Measurements from ENCODE around the gene MMP17. TPM values are rescaled to one million over a fixed set of nuclear protein-coding genes. Genes with fewer than 3 reads are reported as not detected.

Gene MMP17
- polyA plus RNA-seq, 1 of the 3 experiments (the other 2 are of a cell fraction) = 14.0 TPM

- peak overlapping the region; percentile 4 to 93; a peak in 3 of 4 replicates for H3K27ac ChIP-seq (ENCODE audit: low read depth in 2 of 2, low read length in 1 of 2)
- POLR2A ChIA-PET = no interaction called here
- CTCF ChIA-PET = no interaction called here
These were observed 46.1 kb upstream of the MMP17 start for GRCh38 chr12:131782061-131782460.

More at GRCh38 chr12:131782061-131782460, 46.1 kb upstream of the MMP17 start:
- no peaks in the 10 kb centered on the region for H3K9me3 ChIP-seq
- peaks cover 33 to 55% of the 10 kb centered on the region in 2 experiments for H3K36me3 ChIP-seq (replicated peaks in 1 of 2; ENCODE audit: control insufficient read depth in 1 of 2, insufficient read depth in 2 of 2, low read length in 1 of 2)
- no peaks in the 10 kb centered on the region for H4K20me1 ChIP-seq (ENCODE audit: insufficient read depth)
- no peak overlapping the region for H3K4me2 ChIP-seq
- peaks cover 0 to 24% of the 10 kb centered on the region in 2 experiments; a peak in 2 of 4 replicates for H3K4me1 ChIP-seq (ENCODE audit: control insufficient read depth in 1 of 2, insufficient read depth in 2 of 2, low read depth in 1 of 2, low read length in 1 of 2)
- H3K4me3 ChIP-seq (ENCODE audit: low read depth in 2 of 2, low read length in 1 of 2) = no peak overlapping the region
- no peaks in the 10 kb centered on the region for H3K9me2 ChIP-seq
- WGBS (ENCODE audit: low lambda C conversion rate) = 100% methylated on average over 2 of the region's 2 CpGs
- no peak overlapping the region for H2AFZ ChIP-seq (ENCODE audit: low read depth)
- no peak for DNase-seq
- H3K27me3 ChIP-seq (ENCODE audit: insufficient read depth) = no peaks in the 10 kb centered on the region
- peaks cover 9% of the 10 kb centered on the region; the same call in 1 of the 2 replicates for H3K79me2 ChIP-seq (ENCODE audit: insufficient read depth)
- TF ChIP-seq RAD21 (IDR thresholded peaks at IDR 0.05; ENCODE audit: low read length) (no peak), TEAD4 (IDR thresholded peaks at IDR 0.05; ENCODE audit: borderline replicate concordance, insufficient read depth) (no peak), GABPA (IDR thresholded peaks at IDR 0.05; ENCODE audit: low read depth) (no peak), NRF1 (IDR thresholded peaks at IDR 0.05; ENCODE audit: low read depth, low read length) (no peak), PBX3 (IDR thresholded peaks at IDR 0.05) (no peak), YY1 (IDR thresholded peaks at IDR 0.05; ENCODE audit: low read depth) (no peak), MEF2A (IDR thresholded peaks at IDR 0.05; ENCODE audit: borderline replicate concordance, low read depth) (no peak), RXRA (IDR thresholded peaks at IDR 0.05; ENCODE audit: borderline replicate concordance, low read depth) (no peak), TAF1 (IDR thresholded peaks at IDR 0.05; ENCODE audit: borderline replicate concordance, low read depth, low read length) (no peak), CTCF (IDR thresholded peaks at IDR 0.05) (no peak), IRF3 (IDR thresholded peaks at IDR 0.05; ENCODE audit: low read depth, low read length) (no peak), NFIC (IDR thresholded peaks at IDR 0.05; ENCODE audit: borderline replicate concordance) (no peak), REST (IDR thresholded peaks at IDR 0.05; ENCODE audit: low read depth, low read length) (no peak), RCOR1 (IDR thresholded peaks at IDR 0.05; ENCODE audit: low read length) (no peak), TCF12 (IDR thresholded peaks at IDR 0.05) (no peak), MXI1 (IDR thresholded peaks at IDR 0.05; ENCODE audit: low read depth, low read length) (no peak), ELF1 (IDR thresholded peaks at IDR 0.05) (no peak), MAX (IDR thresholded peaks at IDR 0.05; ENCODE audit: low read depth) (no peak)
- H3F3A ChIP-seq (replicated peaks; ENCODE audit: insufficient read depth) = peaks cover 39% of the 10 kb centered on the region
- H3K9ac ChIP-seq = no peak overlapping the region
